ENCODE measurements around the gene CLTB.

The CLTB gene

DNA sequence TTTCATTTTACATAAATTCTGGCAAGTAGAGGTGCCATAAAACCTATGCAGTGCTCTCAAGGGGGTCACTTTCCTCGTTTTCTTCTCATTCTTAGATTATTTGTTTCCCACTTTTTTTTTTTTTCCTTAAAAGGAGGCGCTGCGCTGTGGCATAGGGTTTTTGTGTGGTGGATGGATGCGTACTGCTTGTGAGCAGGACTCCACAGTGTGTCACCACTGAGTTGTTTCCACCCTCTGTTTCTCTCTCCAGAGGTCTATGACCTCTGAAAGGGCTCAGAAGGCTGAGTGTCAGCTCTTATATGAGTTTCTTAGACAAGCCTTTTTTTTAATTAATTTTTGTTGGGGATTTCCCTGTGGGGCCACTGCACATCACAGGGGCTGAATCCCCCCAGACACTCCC, 13.6 kb upstream of the CLTB start:
- ChIA-PET CTCF (interaction anchor here (0.7 to 1.1 kb wide), 2 partner anchors 18 to 45 kb away, joined by 3 to 5 read pairs; no protein-coding TSS in a partner anchor), POLR2A (interaction anchor here (2.0 kb wide), 1 partner anchor 18 kb away, joined by 10 read pairs; the partner anchor contains the start of gene FAF2)
- no peak for TF ChIP-seq ZNF384 (IDR thresholded peaks at IDR 0.05)
- TF ChIP-seq CTBP1 (IDR thresholded peaks at IDR 0.05; ENCODE audit: borderline replicate concordance): no peak
- no peak for TF ChIP-seq L3MBTL2 (conservative IDR thresholded peaks at IDR 0.05)
- no peak for TF ChIP-seq ARNT (IDR thresholded peaks at IDR 0.05)
- TF ChIP-seq SUZ12 (IDR thresholded peaks at IDR 0.05): no peak
- no peak for TF ChIP-seq SP1 (IDR thresholded peaks at IDR 0.05)
- TF ChIP-seq HDGF (IDR thresholded peaks at IDR 0.05; ENCODE audit: borderline replicate concordance): no peak
- no peak for TF ChIP-seq FOXM1 (IDR thresholded peaks at IDR 0.05; ENCODE audit: borderline replicate concordance)
- TF ChIP-seq ELF4 (IDR thresholded peaks at IDR 0.05): no peak
- TF ChIP-seq FOXK2 (IDR thresholded peaks at IDR 0.05): no peak
- TF ChIP-seq TARDBP (IDR thresholded peaks at IDR 0.05): no peak
- no peak for TF ChIP-seq LEF1 (IDR thresholded peaks at IDR 0.05; ENCODE audit: borderline replicate concordance)
- TF ChIP-seq, protein P1, sequence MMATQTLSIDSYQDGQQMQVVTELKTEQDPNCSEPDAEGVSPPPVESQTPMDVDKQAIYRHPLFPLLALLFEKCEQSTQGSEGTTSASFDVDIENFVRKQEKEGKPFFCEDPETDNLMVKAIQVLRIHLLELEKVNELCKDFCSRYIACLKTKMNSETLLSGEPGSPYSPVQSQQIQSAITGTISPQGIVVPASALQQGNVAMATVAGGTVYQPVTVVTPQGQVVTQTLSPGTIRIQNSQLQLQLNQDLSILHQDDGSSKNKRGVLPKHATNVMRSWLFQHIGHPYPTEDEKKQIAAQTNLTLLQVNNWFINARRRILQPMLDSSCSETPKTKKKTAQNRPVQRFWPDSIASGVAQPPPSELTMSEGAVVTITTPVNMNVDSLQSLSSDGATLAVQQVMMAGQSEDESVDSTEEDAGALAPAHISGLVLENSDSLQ (IDR thresholded peaks at IDR 0.05): no peak
- no peak for DNase-seq (ENCODE audit: extremely low spot score)

DNA sequence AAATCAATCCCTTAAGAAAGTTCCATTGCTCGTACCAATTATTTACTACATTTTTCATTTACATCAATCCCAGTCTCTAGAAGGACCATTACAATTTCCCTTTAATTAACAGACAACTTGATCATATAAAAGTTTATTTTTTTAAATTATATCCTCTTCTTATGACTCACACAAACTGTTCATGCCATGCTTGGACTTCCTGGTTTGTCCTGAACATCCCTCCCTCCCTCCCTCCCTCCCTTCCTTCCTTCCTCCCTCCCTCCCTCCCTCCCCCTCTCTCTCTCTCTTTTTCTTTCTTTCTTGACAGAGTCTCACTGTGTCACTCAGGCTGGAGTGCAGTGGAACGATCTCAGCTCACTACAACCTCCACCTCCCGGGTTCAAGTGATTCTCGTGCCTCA, 11.6 kb upstream of the CLTB start:
- ChIA-PET POLR2A (no interaction called here), CTCF (interaction anchor here (0.9 kb wide), 1 partner anchor 23 kb away, joined by 3 read pairs; no protein-coding TSS in a partner anchor)
- no peak for DNase-seq (ENCODE audit: extremely low spot score)
- TF ChIP-seq TARDBP (IDR thresholded peaks at IDR 0.05) (no peak), ZNF384 (IDR thresholded peaks at IDR 0.05) (no peak), FOXM1 (IDR thresholded peaks at IDR 0.05; ENCODE audit: borderline replicate concordance) (no peak), ELF4 (IDR thresholded peaks at IDR 0.05) (no peak), LEF1 (IDR thresholded peaks at IDR 0.05; ENCODE audit: borderline replicate concordance) (no peak), CTBP1 (IDR thresholded peaks at IDR 0.05; ENCODE audit: borderline replicate concordance) (no peak), SUZ12 (IDR thresholded peaks at IDR 0.05) (no peak), ARNT (IDR thresholded peaks at IDR 0.05) (no peak), HDGF (IDR thresholded peaks at IDR 0.05; ENCODE audit: borderline replicate concordance) (no peak), NFRKB (IDR thresholded peaks at IDR 0.05) (no peak)

- CTCF ChIA-PET: interaction anchor here (1.5 kb wide), 1 partner anchor 21 kb away, joined by 3 read pairs; no protein-coding TSS in a partner anchor
- TF ChIP-seq CTBP1 (IDR thresholded peaks at IDR 0.05; ENCODE audit: borderline replicate concordance): no peak
- TF ChIP-seq BHLHE40 (IDR thresholded peaks at IDR 0.05; ENCODE audit: borderline replicate concordance): no peak
- no peak for TF ChIP-seq FOXM1 (IDR thresholded peaks at IDR 0.05; ENCODE audit: borderline replicate concordance)
- no peak for TF ChIP-seq LEF1 (IDR thresholded peaks at IDR 0.05; ENCODE audit: borderline replicate concordance)
- TF ChIP-seq NFRKB (IDR thresholded peaks at IDR 0.05): no peak
- no peak for TF ChIP-seq ELF4 (IDR thresholded peaks at IDR 0.05)
- TF ChIP-seq TARDBP (IDR thresholded peaks at IDR 0.05): no peak
- TF ChIP-seq HDGF (IDR thresholded peaks at IDR 0.05; ENCODE audit: borderline replicate concordance): no peak
- TF ChIP-seq SP1 (IDR thresholded peaks at IDR 0.05): no peak
- TF ChIP-seq SUZ12 (IDR thresholded peaks at IDR 0.05): no peak
- TF ChIP-seq, protein P1 (IDR thresholded peaks at IDR 0.05): no peak
- TF ChIP-seq FOXK2 (IDR thresholded peaks at IDR 0.05): no peak
- no peak for TF ChIP-seq ARNT (IDR thresholded peaks at IDR 0.05)
- no peak for TF ChIP-seq ZNF384 (IDR thresholded peaks at IDR 0.05)
- no peak for TF ChIP-seq L3MBTL2 (conservative IDR thresholded peaks at IDR 0.05)
- TF ChIP-seq FOXA1 (IDR thresholded peaks at IDR 0.05): no peak
- POLR2A ChIA-PET: interaction anchor here (1.1 kb wide), 1 partner anchor 21 kb away, joined by 4 read pairs; the partner anchor contains the start of gene FAF2
- DNase-seq (ENCODE audit: extremely low spot score): no peak
Measured at GRCh38 chr5:176426876-176427275, 10.5 kb upstream of the CLTB start.

DNA sequence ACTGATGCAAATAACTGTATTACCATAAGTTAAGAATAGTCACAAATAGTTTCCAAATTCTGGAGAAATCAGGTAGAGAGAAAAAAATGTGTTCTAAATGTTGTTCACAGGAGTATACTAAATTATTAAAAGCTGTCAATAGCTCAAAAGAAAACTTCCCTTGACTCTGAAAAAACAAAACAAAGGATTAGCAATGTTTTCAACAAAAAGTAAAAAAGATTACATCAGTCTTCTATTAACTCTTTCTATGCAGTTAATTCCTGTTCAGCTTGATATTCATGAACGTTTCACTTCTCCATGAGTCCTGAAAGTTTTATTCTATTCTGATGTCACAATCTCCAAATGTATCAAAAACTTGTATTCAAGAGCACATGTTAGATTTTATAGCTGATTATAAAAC, 9.5 kb upstream of the CLTB start:
- TF ChIP-seq FOXK2 (IDR thresholded peaks at IDR 0.05): no peak
- no peak for TF ChIP-seq ZNF384 (IDR thresholded peaks at IDR 0.05)
- no peak for TF ChIP-seq TARDBP (IDR thresholded peaks at IDR 0.05)
- TF ChIP-seq ARNT (IDR thresholded peaks at IDR 0.05): no peak
- no peak for DNase-seq (ENCODE audit: extremely low spot score)
- ChIA-PET POLR2A (no interaction called here), CTCF (interaction anchor here (1.4 kb wide), 1 partner anchor 9 kb away, joined by 3 read pairs; no protein-coding TSS in a partner anchor)

GRCh38 chr5:176425138-176425537, 8.8 kb upstream of the CLTB start:
- CTCF ChIA-PET: interaction anchor here (1.4 kb wide), 1 partner anchor 8 kb away, joined by 3 read pairs; no protein-coding TSS in a partner anchor
- POLR2A ChIA-PET: no interaction called here
- DNase-seq (ENCODE audit: extremely low spot score): no peak
- TF ChIP-seq LEF1 (IDR thresholded peaks at IDR 0.05; ENCODE audit: borderline replicate concordance) (no peak), ARNT (IDR thresholded peaks at IDR 0.05) (no peak), ZNF384 (IDR thresholded peaks at IDR 0.05) (no peak)

GRCh38 chr5:176424181-176424580, 7.8 kb upstream of the CLTB start:
- TF ChIP-seq, protein P1 (IDR thresholded peaks at IDR 0.05): no peak
- TF ChIP-seq FOXA1 (IDR thresholded peaks at IDR 0.05) (no peak), ARNT (IDR thresholded peaks at IDR 0.05) (no peak), SP1 (IDR thresholded peaks at IDR 0.05) (no peak), FOXM1 (IDR thresholded peaks at IDR 0.05; ENCODE audit: borderline replicate concordance) (no peak), BHLHE40 (IDR thresholded peaks at IDR 0.05; ENCODE audit: borderline replicate concordance) (no peak), TARDBP (IDR thresholded peaks at IDR 0.05) (no peak), CTBP1 (IDR thresholded peaks at IDR 0.05; ENCODE audit: borderline replicate concordance) (no peak), ELF4 (IDR thresholded peaks at IDR 0.05) (no peak), ZNF384 (IDR thresholded peaks at IDR 0.05) (no peak), HDGF (IDR thresholded peaks at IDR 0.05; ENCODE audit: borderline replicate concordance) (no peak), LEF1 (IDR thresholded peaks at IDR 0.05; ENCODE audit: borderline replicate concordance) (no peak), FOXK2 (IDR thresholded peaks at IDR 0.05) (no peak), L3MBTL2 (conservative IDR thresholded peaks at IDR 0.05) (no peak), NFRKB (IDR thresholded peaks at IDR 0.05) (no peak)
- POLR2A ChIA-PET: no interaction called here
- DNase-seq (ENCODE audit: extremely low spot score): no peak
- CTCF ChIA-PET: no interaction called here
